ENCODE data around the gene PAXX.

The PAXX gene

DNA sequence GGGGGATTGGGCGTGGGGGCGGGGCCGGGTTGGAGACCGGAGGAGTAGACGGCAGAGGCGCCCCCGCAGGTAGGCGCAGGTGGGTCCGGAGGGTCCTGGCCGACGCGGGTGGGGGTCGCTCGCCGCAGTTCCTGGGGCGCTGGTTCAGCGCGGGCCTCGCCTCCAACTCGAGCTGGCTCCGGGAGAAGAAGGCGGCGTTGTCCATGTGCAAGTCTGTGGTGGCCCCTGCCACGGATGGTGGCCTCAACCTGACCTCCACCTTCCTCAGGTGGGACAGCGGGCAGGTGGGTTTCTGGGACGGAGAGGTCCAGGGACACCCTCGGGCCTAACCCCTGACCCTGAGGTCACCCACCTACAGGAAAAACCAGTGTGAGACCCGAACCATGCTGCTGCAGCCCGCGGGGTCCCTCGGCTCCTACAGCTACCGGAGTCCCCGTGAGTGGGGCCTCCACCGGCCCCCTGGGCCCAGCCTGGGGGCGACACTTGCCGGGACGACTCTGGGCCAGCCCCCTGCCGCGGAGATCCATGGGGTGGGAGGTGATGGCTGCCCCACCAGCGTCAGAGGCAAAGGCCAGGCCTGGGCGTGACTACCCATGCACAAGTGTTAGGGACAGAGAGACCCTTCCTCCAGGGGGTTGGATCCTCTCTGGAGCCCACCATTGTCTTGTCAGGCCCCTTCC lies 13.2 kb upstream of the PAXX start:
- TF ChIP-seq, protein P1, sequence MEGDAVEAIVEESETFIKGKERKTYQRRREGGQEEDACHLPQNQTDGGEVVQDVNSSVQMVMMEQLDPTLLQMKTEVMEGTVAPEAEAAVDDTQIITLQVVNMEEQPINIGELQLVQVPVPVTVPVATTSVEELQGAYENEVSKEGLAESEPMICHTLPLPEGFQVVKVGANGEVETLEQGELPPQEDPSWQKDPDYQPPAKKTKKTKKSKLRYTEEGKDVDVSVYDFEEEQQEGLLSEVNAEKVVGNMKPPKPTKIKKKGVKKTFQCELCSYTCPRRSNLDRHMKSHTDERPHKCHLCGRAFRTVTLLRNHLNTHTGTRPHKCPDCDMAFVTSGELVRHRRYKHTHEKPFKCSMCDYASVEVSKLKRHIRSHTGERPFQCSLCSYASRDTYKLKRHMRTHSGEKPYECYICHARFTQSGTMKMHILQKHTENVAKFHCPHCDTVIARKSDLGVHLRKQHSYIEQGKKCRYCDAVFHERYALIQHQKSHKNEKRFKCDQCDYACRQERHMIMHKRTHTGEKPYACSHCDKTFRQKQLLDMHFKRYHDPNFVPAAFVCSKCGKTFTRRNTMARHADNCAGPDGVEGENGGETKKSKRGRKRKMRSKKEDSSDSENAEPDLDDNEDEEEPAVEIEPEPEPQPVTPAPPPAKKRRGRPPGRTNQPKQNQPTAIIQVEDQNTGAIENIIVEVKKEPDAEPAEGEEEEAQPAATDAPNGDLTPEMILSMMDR (IDR thresholded peaks at IDR 0.05): no peak

GRCh38 chr9:136979769-136980587 lies 12.2 kb upstream of the PAXX start:
- Histone ChIP-seq H3K4me3 (no peak overlapping the region), H3K27ac (no peak overlapping the region)
- no peak for DNase-seq (ENCODE audit: low spot score)
- TF ChIP-seq, protein P1 (IDR thresholded peaks at IDR 0.05): no peak

More for the DNA sequence above, 13.2 kb upstream of the PAXX start:
- Histone ChIP-seq H3K4me3 (no peak overlapping the region), H3K27ac (peak overlapping the region in 1 of 2 donors; percentile 11)
- DNase-seq (ENCODE audit: low spot score): no peak

DNA sequence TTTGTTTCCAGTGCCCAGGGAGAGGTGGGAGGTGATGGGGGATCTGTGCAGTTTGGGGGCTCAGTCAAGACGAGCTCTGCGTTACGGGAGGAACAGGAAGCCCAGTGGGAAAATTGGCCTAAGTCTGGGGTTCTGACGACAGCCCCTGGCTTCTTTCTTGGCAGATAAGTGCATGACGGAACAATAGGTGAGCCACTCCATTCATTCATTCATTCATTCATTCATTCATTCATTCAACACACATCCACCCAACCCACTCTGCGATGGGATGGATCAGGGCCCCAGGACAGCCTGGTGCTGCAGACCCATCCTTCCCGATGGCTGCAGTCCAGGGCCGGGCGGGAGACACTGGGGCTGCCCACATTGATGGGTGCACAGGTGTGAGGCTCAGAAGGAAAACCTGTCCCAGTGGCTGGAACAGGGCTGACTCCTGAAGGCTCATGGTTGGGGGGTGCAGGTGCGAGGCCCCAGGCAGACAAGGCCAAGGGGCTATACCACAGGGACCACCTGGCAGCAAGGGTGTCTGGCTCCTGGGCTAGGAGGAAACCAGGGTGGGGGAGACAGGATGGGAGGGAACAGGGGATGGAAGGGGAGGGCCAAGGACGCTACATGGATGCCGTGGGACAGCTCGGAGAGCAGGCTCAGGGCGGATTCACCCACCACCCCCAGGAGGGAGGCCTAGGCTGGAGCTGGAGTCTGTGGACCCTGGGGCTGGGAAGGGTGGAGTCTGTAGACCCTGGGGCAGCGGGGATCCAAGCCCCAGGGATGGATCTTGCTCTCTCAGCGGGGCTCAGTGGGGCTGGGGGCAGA lies 11.3 kb upstream of the PAXX start:
- TF ChIP-seq, protein P1 (IDR thresholded peaks at IDR 0.05): no peak
- Histone ChIP-seq H3K27ac (peak overlapping the region in 1 of 2 donors; percentile 54), H3K4me3 (no peak overlapping the region)
- no peak for DNase-seq (ENCODE audit: low spot score)

DNA sequence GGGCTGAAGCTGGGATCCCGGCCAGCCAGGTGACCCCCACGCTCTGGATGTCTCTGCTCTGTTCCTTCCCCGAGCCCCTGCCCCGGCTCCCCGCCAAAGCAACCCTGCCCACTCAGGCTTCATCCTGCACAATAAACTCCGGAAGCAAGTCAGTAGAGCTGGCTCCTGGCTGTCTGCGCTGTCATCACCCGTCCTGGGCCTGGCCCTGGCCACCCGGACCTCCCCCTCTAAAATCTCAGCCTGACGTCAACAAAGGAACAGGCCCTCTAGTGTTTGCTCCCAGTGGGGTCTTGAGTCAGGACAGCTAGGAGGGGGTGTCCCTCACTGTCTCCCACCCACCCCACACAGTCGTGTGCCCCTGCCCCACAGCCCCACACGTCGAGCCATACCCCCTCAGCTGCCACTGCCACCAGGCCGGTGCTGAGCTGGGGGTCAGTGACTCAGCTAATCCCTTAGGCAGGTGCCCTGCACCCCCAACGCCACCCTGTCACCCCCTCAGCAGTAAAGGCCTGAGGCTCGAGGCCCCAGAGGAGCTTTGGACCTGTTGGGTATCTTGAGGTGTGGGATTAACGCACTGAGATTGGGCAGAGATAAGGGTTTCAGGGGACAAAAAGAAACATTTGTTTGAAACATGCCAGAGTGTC lies 10.5 kb upstream of the PAXX start:
- no peak overlapping the region for H3K4me3 ChIP-seq
- peak overlapping the region in 1 of 2 donors; percentile 54 for H3K27ac ChIP-seq
- TF ChIP-seq, protein P1 (IDR thresholded peaks at IDR 0.05): no peak
- no peak for DNase-seq (ENCODE audit: low spot score)

- no peak for DNase-seq (ENCODE audit: low spot score)
- no peak within 1 kb of the TSS for H3K4me3 ChIP-seq
- peak within 1 kb of the TSS in 1 of 2 donors; percentile 37 for H3K27ac ChIP-seq
These were observed 9.8 kb upstream of the PAXX start, which contains the start of gene LCNL1 for GRCh38 chr9:136982232-136983051. TSS of gene LCNL1 (plus strand) at chr9:136982993. CDS start at chr9:136983587, 594 bp downstream.

More at GRCh38 chr9:136982232-136983051, 9.8 kb upstream of the PAXX start, which contains the start of gene LCNL1:
- TF ChIP-seq, protein P1 (IDR thresholded peaks at IDR 0.05): no peak
